ENCODE data around the gene SLC5A8.

SLC5A8 gene

DNA sequence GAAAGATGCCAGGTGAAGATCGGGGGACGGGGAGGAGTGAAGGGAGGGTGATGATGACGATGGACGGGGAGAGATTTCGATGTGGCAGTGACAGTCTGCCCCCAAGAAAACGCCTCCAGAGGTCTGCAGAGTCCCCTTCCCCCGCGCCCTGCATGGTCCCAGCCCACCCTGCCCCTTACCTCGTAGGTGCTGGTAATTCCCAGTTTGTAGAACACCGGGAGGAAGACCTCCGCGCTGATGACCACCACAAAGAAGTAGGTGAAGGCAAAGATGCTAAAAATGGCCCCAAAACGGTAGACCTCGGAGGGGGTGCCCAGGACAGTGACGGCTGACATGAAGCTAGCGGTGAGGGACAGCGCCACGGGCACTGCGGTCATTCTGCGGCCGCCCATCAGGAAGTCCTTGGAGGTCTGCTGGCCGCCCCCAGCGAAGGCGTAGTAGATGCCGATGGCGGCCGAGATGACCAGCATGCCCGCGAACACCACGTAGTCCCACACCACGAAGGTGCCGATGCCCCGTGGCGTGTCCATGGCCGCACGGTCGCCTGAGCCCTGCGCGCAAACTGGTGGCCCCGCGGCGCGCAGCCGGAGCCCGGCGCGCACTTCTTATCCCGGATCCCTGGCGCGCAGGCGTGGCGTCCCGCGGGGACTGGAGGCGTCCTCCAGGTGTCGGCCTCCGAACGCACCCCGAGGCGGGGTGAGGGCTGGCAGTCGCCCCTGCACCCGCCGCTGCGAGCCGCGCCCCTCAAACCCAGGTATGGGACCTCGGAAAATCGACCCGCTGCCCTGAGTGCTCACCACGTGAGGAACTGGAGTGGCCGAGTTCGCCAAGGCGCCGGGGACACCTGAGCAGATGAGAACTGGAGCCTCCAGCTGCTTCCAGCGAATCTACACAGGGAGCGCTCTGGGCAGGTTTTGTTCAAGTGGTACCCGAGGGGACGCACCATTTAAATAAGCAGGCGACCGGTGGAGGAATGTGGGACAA is at the start of gene SLC5A8:
SLC5A8 (minus strand) TSS at position 920 of the 984 bp plus-strand sequence; CDS start at position 530, 390 bp downstream.
- DNase-seq (ENCODE audit: low read depth in 1 of 2, low spot score in 1 of 2): no peak

- DNase-seq (ENCODE audit: low read depth in 1 of 2, low spot score in 1 of 2): no peak
Measured at GRCh38 chr12:101257357-101257756, 47.3 kb upstream of the SLC5A8 start.

DNA sequence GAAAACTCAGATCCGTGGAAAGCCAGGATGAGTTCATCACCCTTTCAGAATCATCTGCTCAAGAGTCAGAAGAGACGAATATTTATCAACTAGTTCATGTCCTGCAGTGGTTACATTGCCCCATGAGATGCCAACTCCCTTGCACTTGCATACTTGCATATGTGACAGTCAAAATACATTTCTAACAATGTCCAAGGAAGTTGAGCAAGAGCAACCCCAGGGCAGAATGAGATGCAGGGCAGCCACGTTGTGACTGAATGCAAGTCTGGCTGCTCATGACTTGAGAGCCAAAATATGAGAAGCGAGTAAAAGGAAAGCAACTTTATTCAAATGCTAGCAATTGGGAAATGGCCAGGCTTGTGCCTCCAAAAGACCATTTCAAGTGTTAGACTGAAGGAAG is 46.2 kb upstream of the SLC5A8 start:
- DNase-seq (ENCODE audit: low read depth in 1 of 2, low spot score in 1 of 2): no peak

DNA sequence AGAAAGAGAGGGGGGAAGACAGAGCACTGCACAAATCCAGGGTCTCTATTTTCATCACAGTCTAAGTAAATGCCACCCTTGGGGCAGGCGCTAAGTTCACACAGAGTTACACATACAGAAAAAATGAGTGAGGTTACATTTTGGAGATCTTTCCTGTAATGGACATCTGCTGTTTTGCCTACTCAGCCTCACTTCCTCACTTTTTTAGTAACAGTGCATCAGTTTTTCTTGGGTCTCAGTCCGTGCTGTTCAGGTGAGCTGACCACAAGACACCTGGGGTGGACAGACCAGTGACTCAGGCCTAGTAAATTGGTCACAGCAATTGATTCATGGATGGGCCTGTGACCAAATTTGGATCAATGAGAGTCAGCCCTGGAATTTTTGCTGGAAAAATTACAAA is 33.6 kb upstream of the SLC5A8 start:
- DNase-seq (ENCODE audit: low read depth in 1 of 2, low spot score in 1 of 2): no peak

- DNase-seq (ENCODE audit: low read depth in 1 of 2, low spot score in 1 of 2): no peak
Measured at GRCh38 chr12:101243074-101243473, 33.0 kb upstream of the SLC5A8 start.

GRCh38 chr12:101238800-101239329 is 28.8 kb upstream of the SLC5A8 start:
- no peak for DNase-seq (ENCODE audit: low read depth in 1 of 2, low spot score in 1 of 2)

DNA sequence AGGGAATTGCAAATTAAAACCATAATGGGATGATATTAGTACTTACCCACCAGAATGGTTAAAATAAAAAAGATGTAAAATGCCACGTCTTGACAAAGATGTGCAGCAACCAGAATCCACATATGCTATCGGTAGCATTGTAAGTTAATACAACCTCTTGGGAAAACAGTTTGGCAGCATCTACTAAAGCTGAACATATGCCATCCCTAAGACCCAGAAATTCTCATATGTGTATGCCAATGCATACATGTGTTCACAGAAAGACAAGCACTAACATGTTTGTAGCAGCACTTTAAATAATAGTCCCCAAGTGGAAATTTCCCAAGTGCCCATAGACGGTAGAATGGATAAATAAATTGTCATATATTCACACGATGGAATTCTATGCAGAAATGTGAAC is 28.3 kb upstream of the SLC5A8 start:
- no peak for DNase-seq (ENCODE audit: low read depth in 1 of 2, low spot score in 1 of 2)

DNA sequence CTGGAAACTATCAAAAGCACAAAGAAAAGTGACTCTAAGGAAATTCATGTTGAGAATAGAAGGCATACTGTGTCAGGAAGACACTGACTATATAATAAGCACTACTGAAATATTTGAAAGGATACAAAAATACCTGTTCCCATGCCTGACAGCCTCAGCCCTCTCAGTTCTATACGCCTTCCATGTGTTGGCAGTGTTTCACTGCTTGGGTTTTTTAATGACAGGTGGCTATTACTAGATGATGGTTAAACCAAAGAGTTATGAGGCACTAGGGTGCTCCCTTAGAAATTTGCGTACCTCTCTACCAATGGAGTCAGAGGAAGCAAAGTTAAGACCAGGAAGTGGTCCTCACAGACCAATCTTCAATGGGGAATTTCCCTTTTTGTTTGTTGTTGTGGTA is 25.6 kb upstream of the SLC5A8 start:
- no peak for DNase-seq (ENCODE audit: low read depth in 1 of 2, low spot score in 1 of 2)

- no peak for DNase-seq (ENCODE audit: low read depth in 1 of 2, low spot score in 1 of 2)
Measured at GRCh38 chr12:101231636-101232035, 21.6 kb upstream of the SLC5A8 start.

GRCh38 chr12:101230547-101230946 is 20.5 kb upstream of the SLC5A8 start:
- no peak for DNase-seq (ENCODE audit: low read depth in 1 of 2, low spot score in 1 of 2)

GRCh38 chr12:101229841-101230241 is 19.8 kb upstream of the SLC5A8 start:
- no peak for DNase-seq (ENCODE audit: low read depth in 1 of 2, low spot score in 1 of 2)

DNA sequence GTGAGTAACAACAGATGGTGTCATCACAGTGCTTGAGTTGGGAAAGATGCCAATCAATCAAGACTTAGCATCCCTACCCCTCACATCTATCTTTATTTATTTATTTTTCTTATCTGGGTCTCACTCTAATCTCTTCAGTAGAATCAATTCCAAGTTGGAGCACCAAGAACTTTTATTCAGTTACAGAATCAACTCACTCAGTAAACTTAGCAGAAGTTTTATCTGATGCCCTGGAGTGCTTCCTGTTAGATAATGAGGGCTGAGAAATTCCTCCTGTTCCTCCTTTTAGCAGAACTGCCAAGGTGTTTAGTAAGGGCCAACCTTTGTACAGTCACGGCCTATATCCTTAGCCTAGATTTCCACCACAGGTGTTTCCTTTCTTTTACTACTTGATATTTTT is 11.3 kb upstream of the SLC5A8 start:
- no peak for DNase-seq (ENCODE audit: low read depth in 1 of 2, low spot score in 1 of 2)

- DNase-seq (ENCODE audit: low read depth in 1 of 2, low spot score in 1 of 2): no peak
Measured at GRCh38 chr12:101216810-101217209, 6.8 kb upstream of the SLC5A8 start.

GRCh38 chr12:101207086-101207780 is 2.8 kb downstream of the SLC5A8 start:
- no peak for DNase-seq (ENCODE audit: low read depth in 1 of 2, low spot score in 1 of 2)

DNA sequence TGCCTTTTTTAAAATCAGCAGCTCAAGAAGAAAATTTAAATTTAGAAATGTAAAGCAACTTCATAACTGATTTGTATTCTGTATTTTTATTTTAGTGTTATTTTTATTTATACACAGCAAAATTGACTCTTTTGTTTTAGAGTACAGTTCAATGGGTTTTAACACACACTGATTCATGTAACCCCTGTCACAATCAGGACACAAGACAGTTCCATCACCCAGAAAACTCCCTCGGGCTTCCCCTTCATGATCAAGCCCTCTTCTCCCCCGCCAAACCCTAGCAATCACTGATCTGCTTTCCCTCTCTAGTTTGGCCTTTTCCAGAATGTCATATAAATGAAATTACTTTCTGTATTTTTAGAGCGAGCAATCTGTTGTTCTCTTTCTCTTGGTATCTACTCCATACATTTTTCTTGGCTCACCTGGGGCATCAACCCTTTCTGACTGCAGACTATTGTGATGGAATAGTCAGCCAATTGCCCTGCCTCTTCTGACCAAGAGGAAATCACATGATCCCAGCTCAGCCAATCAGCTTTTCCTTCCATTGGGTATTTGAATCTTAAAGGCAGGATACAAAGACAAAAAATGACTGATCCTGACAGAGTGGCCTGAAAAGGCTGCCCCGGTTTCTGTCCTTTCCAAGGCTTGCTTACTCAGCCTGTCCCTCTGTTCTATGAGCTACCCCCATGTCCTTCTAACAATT is 5.3 kb downstream of the SLC5A8 start:
- DNase-seq (ENCODE audit: low read depth in 1 of 2, low spot score in 1 of 2): no peak

GRCh38 chr12:101200824-101201223 is 9.2 kb downstream of the SLC5A8 start:
- no peak for DNase-seq (ENCODE audit: low read depth in 1 of 2, low spot score in 1 of 2)

DNA sequence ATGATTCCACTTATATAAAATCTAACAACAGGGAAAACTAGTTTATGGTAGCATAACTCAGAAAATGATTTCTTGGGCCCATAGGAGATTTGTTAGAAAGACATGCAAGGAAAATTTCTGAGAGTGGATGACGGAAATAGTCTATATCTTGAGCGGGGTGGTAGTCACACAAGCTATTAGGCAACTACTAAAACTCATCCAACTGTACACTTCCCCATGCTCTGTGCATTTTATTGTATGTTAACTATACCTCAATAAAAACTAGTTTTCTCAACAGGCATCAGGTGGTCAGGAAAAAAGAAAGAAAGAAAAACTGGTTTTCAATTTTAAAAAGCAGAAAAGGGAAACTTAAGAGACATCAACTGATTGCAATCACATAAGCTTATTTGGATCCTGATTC is 9.9 kb downstream of the SLC5A8 start:
- DNase-seq (ENCODE audit: low read depth in 1 of 2, low spot score in 1 of 2): no peak

- no peak for DNase-seq (ENCODE audit: low read depth in 1 of 2, low spot score in 1 of 2)
Measured at GRCh38 chr12:101186291-101186690, 23.7 kb downstream of the SLC5A8 start.

- DNase-seq (ENCODE audit: low read depth in 1 of 2, low spot score in 1 of 2): no peak
Measured at GRCh38 chr12:101181776-101182175, 28.3 kb downstream of the SLC5A8 start.

DNA sequence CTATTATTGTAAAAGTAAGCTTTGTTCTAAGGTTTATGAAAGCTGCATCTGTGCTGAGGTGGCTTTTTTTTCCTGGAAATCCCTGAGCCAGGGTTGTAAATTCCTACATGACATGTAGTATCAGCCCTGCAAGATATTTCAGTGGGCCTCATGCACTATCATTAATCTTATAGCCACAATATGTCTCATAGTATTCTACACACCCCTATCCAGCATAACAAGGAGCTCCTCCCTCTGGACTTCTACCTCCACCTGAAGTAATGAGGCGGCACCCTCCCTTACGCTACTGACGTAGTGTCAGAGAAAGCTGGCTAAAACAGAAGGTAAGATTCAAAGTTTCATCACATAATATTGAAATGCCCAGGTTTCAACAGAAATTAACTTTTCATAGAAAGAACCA is 35.5 kb downstream of the SLC5A8 start:
- no peak for DNase-seq (ENCODE audit: low read depth in 1 of 2, low spot score in 1 of 2)

GRCh38 chr12:101173197-101173749 is 36.8 kb downstream of the SLC5A8 start:
- DNase-seq (ENCODE audit: low read depth in 1 of 2, low spot score in 1 of 2): no peak

Measured in activated T-helper 1 cell treated with anti-CD3 and anti-CD28 coated beads, Interleukin-2, amount 50 U/mL, for 16 hours (primary cell).